K562 (cell line): ENCODE results near the gene NT5C1A. TPM values are rescaled to one million over a fixed set of nuclear protein-coding genes. Genes with fewer than 3 reads are reported as not detected.
A peak's percentile ranks its signal among the peaks of the same experiment; 100 is the strongest.

ENCODE experiments used
- ATAC-seq: fragments of 200-7000 bp; cut with Tn5 transposase; 3 replicates; pipeline ENCODE4 v1.9.1; 2020; ENCODE audit warnings: moderate library complexity
- BruUV-seq: library from RNA; stranded (reverse); fragments of 400-500 nt; replicated peaks from 2 replicates; lab custom pipeline; 2021; lab: Mats Ljungman, UMichigan
- CTCF ChIA-PET: fragments of 300-600 bp; formaldehyde crosslinking; extraction: SDS; loops from one replicate; lab custom pipeline; 2021; ENCODE audit warnings: low intra/inter-chr PET ratio; lab: Yijun Ruan, JAX
- POLR2A ChIA-PET: fragments of 300-600, 350-650 bp; sonication (Branson Sonifier 250); formaldehyde crosslinking; extraction: SDS; loops from one replicate; lab custom pipeline; 2021; ENCODE audit warnings: antibody characterized with exemption, inconsistent platforms; lab: Yijun Ruan, JAX
- DNase-seq, 4 experiments: peaks; one replicate each; pipeline versions ENCODE4 v3.0.0 to v3.0.0-alpha.2; 2011 to 2018; ENCODE audit warnings: low spot score in 3 of 4, mixed read lengths in 3 of 4; ENCODE audit errors: extremely low read depth in 1 of 4
- FAIRE-seq: peaks from 2 replicates; lab custom pipeline; 2011; peaks lifted over from hg19 to GRCh38; lab: Jason Lieb, UNC
- H2AFZ ChIP-seq: 2 replicates; pipeline ENCODE4 v1.6.0; 2011; ENCODE audit warnings: low read depth, low read length, control low read depth, inconsistent platforms
- H3K27ac ChIP-seq: fragments of 200-600 bp; 3 replicates; pipeline ENCODE4 v1.8.0; 2011; ENCODE audit warnings: low read depth, mild to moderate bottlenecking, control low read depth, inconsistent platforms, low read length, moderate library complexity, mixed read lengths; ENCODE audit errors: extremely low read depth
- H3K27me3 ChIP-seq, 2 experiments: fragments of 300-600 bp in 1 of 2; 2 replicates in 1 of 2; 3 replicates in 1 of 2; pipeline versions ENCODE4 v1.6.0 to v1.8.0; 2011; ENCODE audit warnings: inconsistent platforms in 2 of 2, low read length in 2 of 2, mild to moderate bottlenecking in 1 of 2, mixed read lengths in 1 of 2, moderate library complexity in 1 of 2; ENCODE audit not compliant: control insufficient read depth in 2 of 2, insufficient read depth in 2 of 2
- H3K36me3 ChIP-seq: fragments of 300-600 bp; 3 replicates; pipeline ENCODE4 v1.8.0; 2011; ENCODE audit warnings: mild to moderate bottlenecking, low read length, inconsistent platforms; ENCODE audit not compliant: control insufficient read depth, insufficient read depth
- H3K4me1 ChIP-seq, 2 experiments: fragments of 200-600 bp in 1 of 2; replicated peaks in 1 of 2; 2 replicates in 1 of 2; 3 replicates in 1 of 2; pipeline versions ENCODE4 v1.5.1 to v1.8.0; 2011; ENCODE audit warnings: inconsistent platforms in 2 of 2, low read length in 2 of 2, mild to moderate bottlenecking in 1 of 2, mixed read lengths in 1 of 2, moderate library complexity in 1 of 2; ENCODE audit not compliant: control insufficient read depth in 2 of 2, insufficient read depth in 2 of 2
- H3K4me2 ChIP-seq: 2 replicates; pipeline ENCODE4 v1.6.1; 2011; ENCODE audit warnings: low read length, control low read depth, inconsistent platforms, mixed read lengths; ENCODE audit not compliant: insufficient read depth
- H3K4me3 ChIP-seq: fragments of 200-600 bp; sonication (generic), shearing (Covaris generic); 2 replicates; pipeline ENCODE4 v1.5.1; 2016; ENCODE audit warnings: control low read depth, inconsistent platforms
- H3K79me2 ChIP-seq: fragments of 200-600 bp; 3 replicates; pipeline ENCODE4 v1.8.0; 2011; ENCODE audit warnings: low read length, inconsistent platforms; ENCODE audit not compliant: control insufficient read depth, insufficient read depth
- H3K9ac ChIP-seq, 2 experiments: 2 replicates each; pipeline versions ENCODE4 v1.6.0 to v1.6.1; 2011; ENCODE audit warnings: low read depth in 2 of 2, low read length in 2 of 2, control low read depth in 1 of 2, inconsistent platforms in 1 of 2, mild to moderate bottlenecking in 1 of 2, mixed read lengths in 1 of 2; ENCODE audit not compliant: insufficient read depth in 1 of 2
- H3K9me1 ChIP-seq: one replicate; pipeline ENCODE4 v1.6.0; 2011; ENCODE audit warnings: inconsistent platforms, mild to moderate bottlenecking, low read length, moderate library complexity; ENCODE audit not compliant: control insufficient read depth, insufficient read depth
- H3K9me3 ChIP-seq: replicated peaks from 2 replicates; pipeline ENCODE4 v1.5.1; 2011; ENCODE audit warnings: low read depth, low read length, inconsistent platforms; ENCODE audit not compliant: control insufficient read depth, insufficient read depth
- H4K20me1 ChIP-seq: replicated peaks from 2 replicates; pipeline ENCODE4 v1.6.1; 2011; ENCODE audit warnings: low read length, inconsistent platforms, mixed read lengths; ENCODE audit not compliant: control insufficient read depth, insufficient read depth
- CAMTA2 ChIP-seq: fragments of 250-450 bp; sonication (Bioruptor Pico); conservative IDR thresholded peaks from 2 replicates; pipeline ENCODE4 v1.5.1; 2022
- L3MBTL2 ChIP-seq: fragments of 450-650 bp; IDR thresholded peaks from 2 replicates; pipeline ENCODE4 v1.6.1; 2016; ENCODE audit warnings: mild to moderate bottlenecking, moderate library complexity
- WGBS: fragments of 100-300 bp; shearing (Covaris generic); methylation state at CpG from one replicate; pipeline ENCODE4 v1.1.6; 2016; ENCODE audit warnings: low coverage, mixed read lengths; ENCODE audit not compliant: insufficient coverage; ENCODE audit errors: missing lambda C conversion rate; 5-methylcytosine and 5-hydroxymethylcytosine counted together
- in situ Hi-C: fragments of 300-500 bp; cut with MboI; formaldehyde crosslinking; loops from 4 replicates; pipeline ENCODE4 v1.15.0; 2018; ENCODE audit warnings: inconsistent platforms, mixed read lengths
- intact Hi-C: fragments of 100-400 bp; cut with micrococcal nuclease; formaldehyde crosslinking; loops from 2 replicates; pipeline ENCODE4 v1.14.2; 2022
- polyA plus RNA-seq, 8 experiments: library from polyadenylated mRNA; depleted of rRNA in 4 of 8; stranded (reverse) in 5 of 8; unstranded in 3 of 8; fragments of >200 nt; fragmentation: Nextera tagmentation in 2 of 8; fragmentation: Illumina TruSeq in 1 of 8; extraction: Ambion mirVana in 2 of 8; extraction: Trizol in 1 of 8; gene quantifications; 2 replicates each; pipeline versions ENCODE4 v1.2.1 to v1.2.3, GENCODE V29; 2011 to 2014; ENCODE audit warnings: inconsistent platforms in 1 of 8, missing spikeins in 1 of 8
- total RNA-seq, 7 experiments: library from RNA; depleted of rRNA in 6 of 7; stranded (reverse); fragments of >200 nt in 6 of 7; fragmentation: Illumina TruSeq in 2 of 7; extraction: Trizol in 2 of 7; gene quantifications; 2 replicates each; pipeline versions ENCODE4 v1.2.1 to v1.2.3, GENCODE V29; 2011 to 2021; ENCODE audit warnings: low replicate concordance in 1 of 7

The NT5C1A gene
- total and polyA plus RNA-seq, 9 of the 15 experiments (the other 6 are each of a cell fraction or from before 2014, with no cell fraction given): not detected

GRCh38 chr1:39692152-39693074, 20.5 kb upstream of the NT5C1A start:
- Histone ChIP-seq H3K9me3 (no peaks in the 10 kb centered on the region), H3K4me2 (no peak overlapping the region), H2AFZ (no peak overlapping the region), H3K36me3 (no peaks in the 10 kb centered on the region), H3K9me1 (no peaks in the 10 kb centered on the region), H3K79me2 (no peaks in the 10 kb centered on the region), H3K4me3 (no peak overlapping the region), H3K27me3 (peaks cover 25 to 69% of the 10 kb centered on the region in 2 experiments), H3K27ac (no peak overlapping the region), H3K9ac (0 out of 4 replicates have a peak overlapping the region, but pooled peaks of 1 of the 2 experiments have one; percentile 50), H3K4me1 (peaks cover 0 to 21% of the 10 kb centered on the region in 2 experiments; a peak in 2 of 5 replicates), H4K20me1 (no peaks in the 10 kb centered on the region)
- POLR2A ChIA-PET: interaction anchor here (1.4 to 1.7 kb wide), 4 partner anchors 9 to 207 kb away, joined by 3 to 7 read pairs (median 4); partner anchors contain the start of gene PPIE
- no peak for FAIRE-seq
- in situ Hi-C loops (no loop called here), intact Hi-C loops (no loop called here)
- peak in 1 of 4 experiments; percentile 34 for DNase-seq
- WGBS: 21% methylated on average over 56 of the region's 56 CpGs
- ATAC-seq: no peak
- CTCF ChIA-PET: interaction anchor here (0.6 to 0.7 kb wide), 2 partner anchors 15 to 28 kb away, joined by 3 read pairs; no protein-coding TSS in a partner anchor
- TF ChIP-seq CAMTA2 (CRISPR knock-in tag) (no peak), L3MBTL2 (0 out of 2 replicates have a peak, but pooled peaks have one; percentile 25)
- BruUV-seq: no TSS peak
